GM06990 (cell line): ENCODE measurements around the gene WDR59.

ENCODE experiments used
- DNase-seq: peaks from one replicate; pipeline ENCODE4 v3.0.0-alpha.2; 2011; ENCODE audit not compliant: insufficient read length; ENCODE audit errors: extremely low read depth
- H3K27me3 ChIP-seq: replicated peaks from 2 replicates; pipeline ENCODE4 v1.6.0; 2011; ENCODE audit warnings: low read length; ENCODE audit not compliant: control insufficient read depth, insufficient read depth
- H3K36me3 ChIP-seq: 2 replicates; pipeline ENCODE4 v1.5.1; 2011; ENCODE audit warnings: low read length; ENCODE audit not compliant: control insufficient read depth, insufficient read depth
- H3K4me3 ChIP-seq: replicated peaks from 2 replicates; pipeline ENCODE4 v1.5.1; 2011; ENCODE audit warnings: low read depth, mild to moderate bottlenecking, control low read depth, low read length
- CTCF ChIP-seq: IDR thresholded peaks from 2 replicates; pipeline ENCODE4 v1.5.1; 2011; ENCODE audit warnings: low read length, control low read depth, mild to moderate bottlenecking, inconsistent platforms; ENCODE audit not compliant: insufficient read depth, poor library complexity, severe bottlenecking

The WDR59 gene

DNA sequence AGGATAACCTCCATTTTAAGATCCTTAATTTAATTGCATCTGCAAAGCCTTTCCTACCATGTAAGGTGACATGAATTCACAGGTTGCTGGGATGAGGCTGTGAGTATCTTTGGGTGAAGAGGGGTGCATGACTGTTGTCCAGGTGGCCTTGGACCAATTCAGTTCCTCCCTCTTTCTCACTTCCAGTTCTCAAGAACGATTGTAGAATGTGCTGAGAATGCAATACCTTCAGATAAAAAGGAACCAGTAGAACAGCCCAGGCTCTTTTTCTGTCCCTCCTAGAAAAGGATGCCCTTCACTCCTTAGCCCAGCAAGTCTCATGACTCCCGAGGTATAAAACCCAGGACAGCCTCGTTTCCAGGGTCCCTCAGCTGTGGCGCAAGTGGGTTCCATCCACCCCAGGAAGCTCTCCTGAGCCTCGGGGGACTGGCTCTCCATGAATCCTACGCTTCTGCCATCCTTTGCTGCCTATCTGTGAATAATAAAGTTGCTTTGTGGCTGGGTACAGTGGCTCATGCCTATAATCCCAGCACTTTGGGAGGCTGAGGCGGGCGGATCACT is 148.7 kb downstream of the WDR59 start:
- no peak for TF ChIP-seq CTCF
- no peaks in the 10 kb centered on the region; the same call in 1 of the 2 replicates for H3K27me3 ChIP-seq
- no peaks in the 10 kb centered on the region for H3K36me3 ChIP-seq
- no peak for DNase-seq
- no peak overlapping the region for H3K4me3 ChIP-seq

- TF ChIP-seq CTCF, result no peak
- no peak overlapping the region for H3K4me3 ChIP-seq
- no peak for DNase-seq
- H3K36me3 ChIP-seq, result no peaks in the 10 kb centered on the region
- no peaks in the 10 kb centered on the region; the same call in 1 of the 2 replicates for H3K27me3 ChIP-seq
Observed at GRCh38 chr16:74832228-74832627, 152.7 kb downstream of the WDR59 start.

DNA sequence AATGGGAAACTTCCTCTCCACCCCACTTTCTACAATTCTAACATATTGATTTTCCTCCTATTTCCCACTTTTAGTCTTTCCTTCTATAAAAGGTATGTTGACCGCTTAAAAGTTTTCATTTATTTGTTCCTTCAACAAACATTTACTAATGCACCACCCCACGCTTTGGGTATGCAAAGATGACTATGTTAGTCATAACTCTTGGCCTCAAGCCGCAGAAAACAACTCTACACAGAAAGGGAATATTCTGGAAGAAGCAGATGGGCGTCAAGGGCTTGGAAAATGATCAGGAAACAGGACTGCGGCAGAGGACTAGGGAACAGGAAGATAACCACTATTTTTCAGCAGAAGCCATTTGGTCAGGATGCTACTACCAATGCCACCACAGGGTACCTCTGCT is 153.5 kb downstream of the WDR59 start:
- Histone ChIP-seq H3K4me3 (no peak overlapping the region), H3K36me3 (no peaks in the 10 kb centered on the region), H3K27me3 (no peaks in the 10 kb centered on the region; the same call in 1 of the 2 replicates)
- no peak for DNase-seq
- no peak for TF ChIP-seq CTCF

DNA sequence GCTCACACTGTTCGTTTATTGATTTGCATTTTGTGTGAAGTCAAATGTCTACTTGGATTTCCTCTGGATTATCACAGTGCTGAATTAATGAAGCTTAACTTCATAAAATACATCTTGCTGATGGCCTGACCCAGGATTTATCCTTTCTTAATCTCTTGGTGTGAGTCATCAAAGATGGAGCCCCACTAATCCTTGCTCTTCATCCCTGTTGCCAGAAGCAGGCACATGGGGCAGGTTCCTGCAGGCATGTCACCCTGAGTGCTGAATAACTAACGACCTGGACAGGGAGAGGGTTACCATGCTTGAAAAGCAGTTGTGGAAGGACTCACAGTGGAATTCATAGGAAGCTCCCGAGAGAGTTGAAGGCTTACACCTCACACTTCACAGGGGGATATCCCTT is 154.3 kb downstream of the WDR59 start:
- TF ChIP-seq CTCF, result no peak
- no peaks in the 10 kb centered on the region for H3K36me3 ChIP-seq
- no peak for DNase-seq
- no peaks in the 10 kb centered on the region; the same call in 1 of the 2 replicates for H3K27me3 ChIP-seq
- H3K4me3 ChIP-seq, result no peak overlapping the region

GRCh38 chr16:74829637-74830036 is 155.3 kb downstream of the WDR59 start:
- DNase-seq, result no peak
- Histone ChIP-seq H3K4me3 (no peak overlapping the region), H3K27me3 (no peaks in the 10 kb centered on the region; the same call in 1 of the 2 replicates), H3K36me3 (no peaks in the 10 kb centered on the region)
- TF ChIP-seq CTCF, result no peak

GRCh38 chr16:74825941-74826340 is 159.0 kb downstream of the WDR59 start:
- H3K36me3 ChIP-seq, result no peaks in the 10 kb centered on the region
- no peak for DNase-seq
- no peaks in the 10 kb centered on the region for H3K27me3 ChIP-seq
- TF ChIP-seq CTCF, result no peak
- H3K4me3 ChIP-seq, result no peak overlapping the region
